GM19395 (cell line): ENCODE data around the gene CACNA1F.

ENCODE experiments used
- ATAC-seq: cut with Tn5 transposase; IDR thresholded peaks from one replicate; pipeline ENCODE4 v1.9.1; 2021; ENCODE audit warnings: mild to moderate bottlenecking, moderate library complexity; ENCODE audit not compliant: unreplicated experiment

The CACNA1F gene

DNA sequence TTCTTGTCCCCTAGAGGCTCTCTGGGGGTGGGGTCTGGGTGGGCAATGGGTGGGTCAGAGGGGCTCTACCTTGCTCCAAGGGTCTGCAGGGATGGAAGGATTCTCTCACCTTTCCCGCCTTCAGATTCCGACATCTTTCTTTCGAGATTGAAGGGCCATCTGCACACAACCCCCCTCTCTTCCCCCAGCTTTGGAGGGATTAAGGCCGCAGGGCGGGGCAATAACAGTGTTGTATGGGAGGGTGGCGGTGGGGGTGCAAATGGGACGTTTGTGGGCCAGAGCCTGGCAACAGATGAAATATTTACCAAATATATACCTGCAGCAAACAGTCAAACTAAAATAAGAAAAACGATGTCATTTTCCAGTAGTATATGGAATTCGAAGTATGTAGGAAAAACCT is at the start of gene CACNA1F:
Gene CACNA1F, minus strand, starts transcription at position 165 of the 400 bp plus-strand sequence. Its CDS starts 31 bp downstream, at position 134.
- no peak for ATAC-seq

DNA sequence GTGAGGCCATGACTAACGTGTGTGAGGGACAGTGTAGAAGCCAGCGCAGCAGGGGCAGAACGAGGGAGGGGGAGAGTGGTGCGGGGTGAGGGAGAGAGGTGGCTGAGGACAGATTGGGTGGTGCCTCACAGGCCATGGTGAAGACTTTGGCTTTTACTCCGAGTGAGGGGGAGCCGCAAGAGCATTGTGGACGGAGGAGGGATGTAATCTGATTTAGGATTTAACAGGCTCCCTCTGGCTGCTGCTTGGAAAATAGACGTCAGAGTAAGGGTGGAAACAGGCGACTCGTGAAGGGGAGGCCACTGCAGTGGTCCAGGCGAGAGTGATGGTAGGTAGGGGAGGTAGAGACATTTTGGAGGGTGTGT is 49.5 kb upstream of the CACNA1F start:
- ATAC-seq, result no peak

GRCh38 chrX:49278081-49278480 is 44.9 kb upstream of the CACNA1F start:
- ATAC-seq, result no peak

DNA sequence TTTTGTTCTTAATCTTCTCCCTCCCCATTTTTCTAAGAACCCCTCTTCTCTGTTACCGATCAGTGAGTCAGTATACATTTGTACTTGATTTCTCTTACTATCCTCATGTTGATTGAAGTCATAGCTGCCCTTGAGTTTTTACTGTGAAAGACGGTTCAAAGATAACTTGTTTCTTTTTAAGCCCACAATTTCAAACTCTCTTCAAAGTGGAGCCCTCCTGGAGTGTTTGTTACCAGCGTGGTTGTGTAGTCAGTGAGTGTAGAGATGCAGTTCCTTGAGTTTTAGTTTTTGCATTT is 44.3 kb upstream of the CACNA1F start:
- ATAC-seq, result no peak

DNA sequence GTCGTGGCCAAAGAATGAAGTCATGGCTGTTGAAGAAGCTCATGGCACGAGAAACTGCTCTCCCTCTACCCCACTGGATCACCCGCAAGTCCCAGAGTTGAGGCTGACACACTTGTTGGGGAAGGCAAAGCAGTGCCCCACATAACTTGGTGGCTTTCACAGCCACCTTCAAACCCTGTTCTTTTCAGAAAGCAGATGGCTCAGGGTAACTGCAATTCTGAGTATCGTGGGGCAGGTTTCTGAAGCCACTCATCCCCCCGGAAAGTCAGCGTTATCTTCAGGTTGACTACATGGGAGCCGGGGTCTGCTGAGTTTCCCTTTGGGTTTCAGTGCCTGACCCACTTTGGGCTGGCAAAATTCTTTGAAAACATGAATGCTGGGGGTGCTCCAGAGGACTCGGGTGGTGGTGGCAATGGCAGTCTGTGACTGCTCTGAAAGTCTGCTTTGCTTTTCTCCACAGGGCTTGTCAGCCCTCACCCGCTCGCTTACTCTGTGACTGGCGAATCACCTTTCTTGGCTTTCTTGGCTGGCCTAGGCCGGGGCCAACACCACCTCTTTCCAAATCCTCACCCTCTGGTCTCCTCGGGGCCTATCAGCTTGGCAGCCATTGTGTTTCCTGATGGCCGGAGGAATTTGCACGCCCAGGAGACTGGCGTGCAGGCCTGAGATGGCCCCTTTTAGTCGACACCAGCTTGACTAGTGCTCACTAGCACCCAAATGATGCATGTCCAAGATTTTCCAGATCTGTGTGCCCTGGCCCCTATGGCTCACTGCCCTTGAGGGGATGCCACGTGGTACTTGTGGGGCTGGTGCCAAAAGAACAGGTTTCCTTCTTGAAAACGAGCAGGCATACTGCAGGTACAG is 43.8 kb upstream of the CACNA1F start:
- no peak for ATAC-seq

GRCh38 chrX:49276207-49276606 is 43.1 kb upstream of the CACNA1F start:
- ATAC-seq, result no peak

DNA sequence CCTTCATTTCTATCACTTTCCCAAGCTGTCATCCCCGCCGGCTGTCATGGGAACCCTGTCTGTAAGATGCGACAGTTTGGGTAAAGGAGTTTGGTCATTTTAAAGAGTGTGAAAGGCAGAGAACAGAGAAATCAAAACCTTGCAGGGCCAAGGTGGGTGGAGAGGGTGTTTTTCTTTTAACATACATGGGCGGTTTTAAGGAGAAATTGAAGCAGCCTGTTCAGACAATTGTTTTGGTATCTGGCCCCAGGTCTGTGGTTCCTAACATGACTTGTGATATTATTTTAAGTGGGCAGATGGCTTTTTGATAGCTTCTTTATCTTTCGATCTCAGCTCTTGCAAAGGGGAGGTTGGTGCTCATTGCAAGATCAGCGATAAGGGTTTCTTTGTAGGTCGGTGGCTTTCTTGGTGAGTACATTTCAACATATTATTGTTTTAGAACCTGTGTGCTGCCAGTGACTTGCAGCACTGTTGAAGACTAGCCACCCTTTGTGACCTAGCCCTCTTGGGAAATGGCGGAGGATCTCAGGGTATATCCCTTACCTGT is 40.1 kb upstream of the CACNA1F start:
- ATAC-seq, result no peak

DNA sequence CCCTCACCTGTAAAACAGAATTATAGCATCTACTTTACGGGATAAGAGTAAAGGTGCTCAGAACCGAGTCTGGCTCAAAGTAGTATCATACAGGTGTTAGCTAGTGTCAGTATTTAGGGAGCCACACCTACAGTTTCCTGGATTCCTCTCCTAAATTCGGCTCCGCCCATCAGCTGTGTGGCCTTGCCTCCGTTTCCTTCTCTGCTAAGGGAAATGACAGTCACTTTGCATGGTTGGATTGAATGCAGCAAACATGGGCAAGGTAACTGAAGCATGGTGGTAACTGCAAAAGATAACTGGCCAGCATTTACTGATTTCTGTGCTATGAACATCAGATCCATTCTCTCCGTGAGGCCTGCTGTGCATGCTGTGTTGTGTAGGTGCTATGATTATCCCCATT is 39.3 kb upstream of the CACNA1F start:
- ATAC-seq, result no peak

DNA sequence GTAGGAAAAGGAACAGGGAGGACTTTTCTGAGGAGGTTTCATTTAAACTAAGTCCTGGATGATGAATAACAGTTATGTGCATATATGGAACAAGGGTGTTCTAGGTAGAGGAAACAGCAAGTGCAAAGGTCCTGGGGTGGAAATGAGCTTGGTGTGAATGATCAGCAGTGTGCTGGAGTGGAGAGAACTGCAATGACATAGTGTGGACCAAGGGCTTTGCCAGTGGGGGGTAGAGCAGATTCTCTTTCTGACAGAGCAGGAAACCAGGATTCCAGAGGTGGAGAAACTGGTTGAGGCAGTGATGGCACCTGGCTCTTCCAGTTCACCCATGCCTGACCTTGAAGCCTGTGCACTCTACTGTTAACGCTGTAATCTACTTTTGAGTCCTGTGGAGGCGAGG is 38.2 kb upstream of the CACNA1F start:
- no peak for ATAC-seq

DNA sequence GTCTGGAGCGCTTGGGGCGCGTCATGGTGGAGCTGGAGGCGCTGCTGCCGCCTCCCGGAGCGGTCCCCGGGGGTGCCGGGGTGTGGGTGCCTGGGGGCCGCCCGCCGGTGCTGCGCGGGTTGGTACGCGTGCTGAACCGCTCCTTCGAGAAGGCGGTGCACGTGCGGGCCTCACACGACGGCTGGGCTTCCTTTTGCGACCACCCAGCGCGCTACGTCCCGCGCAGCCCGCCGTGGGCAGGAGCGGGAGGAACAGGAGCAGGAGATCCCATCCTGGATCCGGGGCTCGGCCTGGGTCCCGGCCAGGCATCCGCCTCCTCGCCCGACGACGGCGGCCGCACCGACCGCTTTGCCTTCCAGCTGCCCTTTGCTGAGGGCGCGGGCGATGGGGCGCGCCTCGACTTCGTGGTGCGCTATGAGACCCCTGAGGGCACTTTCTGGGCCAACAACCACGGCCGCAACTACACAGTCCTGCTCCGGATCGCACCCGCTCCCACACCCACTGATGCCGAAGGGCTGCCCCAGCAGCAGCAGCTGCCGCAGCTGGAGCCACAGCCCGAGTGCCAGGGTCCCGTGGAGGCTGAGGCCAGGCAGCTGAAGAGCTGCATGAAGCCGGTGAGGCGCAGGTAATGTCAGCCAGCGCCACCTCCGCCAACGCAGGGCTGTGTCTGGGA is 37.2 kb upstream of the CACNA1F start:
- no peak for ATAC-seq

DNA sequence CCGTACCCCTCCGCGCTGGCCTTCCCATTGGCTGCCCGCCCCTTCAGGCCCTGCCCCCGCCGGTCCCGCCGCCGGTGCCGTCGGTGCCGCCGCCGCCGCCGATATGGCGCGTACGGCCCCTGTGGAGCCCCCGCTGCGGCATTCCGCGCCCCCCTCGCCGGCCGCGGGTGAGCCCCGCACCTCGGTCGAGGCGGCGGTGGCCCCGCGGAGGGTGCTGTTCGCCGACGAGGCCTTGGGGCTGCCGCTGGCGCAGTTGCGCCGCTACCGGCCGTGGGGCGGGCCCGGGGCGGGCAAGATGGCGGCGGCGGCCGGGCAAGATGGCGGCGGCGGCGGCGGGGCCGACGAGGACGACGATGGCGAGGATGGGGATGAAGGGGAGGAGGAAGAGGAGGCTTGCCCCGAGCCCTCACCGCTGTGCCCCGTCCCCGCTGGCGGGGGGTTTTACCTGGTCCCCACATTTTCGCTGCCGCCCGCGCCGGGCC is 36.7 kb upstream of the CACNA1F start, which contains the start of gene PPP1R3F:
Gene PPP1R3F, plus strand, starts transcription at position 27 of the 482 bp plus-strand sequence. Its CDS starts 77 bp downstream, at position 104.
- ATAC-seq, result peak; percentile 13

DNA sequence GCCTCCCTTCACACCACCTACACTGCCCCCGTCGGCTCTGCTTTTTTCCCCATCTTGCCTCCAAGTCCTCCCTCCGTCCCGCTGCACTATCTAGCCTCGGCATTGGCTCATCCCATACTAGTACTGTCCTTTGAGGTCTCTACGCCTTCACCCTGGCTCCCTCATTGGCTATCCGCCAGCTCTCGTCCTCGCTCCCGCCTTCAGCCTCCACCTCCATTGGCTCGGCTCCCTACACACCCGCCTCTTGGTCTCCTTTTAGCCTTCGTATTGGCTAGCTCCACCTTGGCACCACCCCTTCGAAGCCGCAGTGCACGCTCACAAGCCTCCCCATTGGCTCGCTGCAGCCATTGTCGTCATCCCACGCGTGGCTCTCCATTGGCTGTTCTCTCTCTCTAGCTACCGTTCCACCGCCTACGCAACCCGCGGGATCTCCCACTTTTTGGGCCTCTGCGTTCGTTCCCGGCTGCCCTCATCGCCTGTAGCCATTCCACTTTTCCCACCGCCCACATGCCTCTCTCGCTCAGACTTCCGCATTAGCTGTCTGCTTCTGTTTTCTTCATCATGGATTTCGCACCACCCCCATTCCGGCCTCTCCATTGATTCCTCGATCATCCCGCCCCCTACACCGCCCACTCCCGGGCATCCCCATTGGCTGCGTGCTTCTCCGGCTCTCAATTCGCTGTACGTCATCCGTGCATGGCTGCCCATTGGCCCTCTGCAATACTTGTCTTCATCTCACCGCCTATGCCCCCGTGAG is 36.0 kb upstream of the CACNA1F start:
- ATAC-seq, result peak; percentile 90

- no peak for ATAC-seq
Measured at GRCh38 chrX:49268702-49269009, 35.5 kb upstream of the CACNA1F start.

- ATAC-seq, result no peak
Measured at GRCh38 chrX:49266523-49267445, 33.6 kb upstream of the CACNA1F start.

DNA sequence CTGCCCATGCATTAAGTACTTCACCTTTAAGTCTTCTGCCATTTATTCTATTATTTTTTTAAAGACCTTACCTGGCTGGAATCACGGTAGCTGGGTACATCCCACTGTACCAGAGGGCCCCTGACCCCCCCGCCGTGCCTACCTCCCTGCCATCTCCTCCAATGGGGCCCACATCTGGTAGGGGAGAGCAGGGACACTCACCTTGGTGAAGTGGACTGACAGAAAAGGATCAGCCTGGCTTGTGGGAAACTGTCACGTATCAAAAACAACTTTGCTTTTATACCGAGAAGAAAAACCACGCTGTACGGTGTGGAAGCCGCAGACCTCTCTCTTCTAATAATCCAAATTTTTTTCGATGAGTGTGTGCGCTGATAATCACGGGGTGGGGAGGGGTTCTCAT is 31.3 kb upstream of the CACNA1F start, which contains the start of gene FOXP3:
Gene FOXP3, minus strand, starts transcription at position 251 of the 400 bp plus-strand sequence. CDS start 6,205 bp downstream, outside the sequence.
- ATAC-seq, result no peak

GRCh38 chrX:49263631-49264030 is 30.5 kb upstream of the CACNA1F start:
- no peak for ATAC-seq

DNA sequence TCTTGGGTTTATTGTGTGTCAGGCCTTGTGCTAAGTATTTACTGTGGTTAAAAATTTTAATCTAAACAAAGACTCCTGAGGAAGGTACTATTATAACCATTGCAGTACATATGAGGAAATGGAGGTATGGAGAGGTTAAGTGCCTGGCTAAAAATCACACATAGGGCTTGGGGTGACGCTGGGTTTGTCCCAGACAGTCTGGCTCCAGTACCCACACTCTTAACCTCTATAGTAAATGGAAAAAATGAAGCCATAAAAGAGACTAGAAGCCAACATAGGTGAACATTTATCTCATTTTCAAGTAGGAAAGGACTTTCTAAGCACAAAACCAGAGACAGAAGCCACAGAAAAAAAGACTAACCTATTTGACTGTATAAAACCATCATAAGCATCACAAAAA is 29.5 kb upstream of the CACNA1F start:
- ATAC-seq, result no peak

DNA sequence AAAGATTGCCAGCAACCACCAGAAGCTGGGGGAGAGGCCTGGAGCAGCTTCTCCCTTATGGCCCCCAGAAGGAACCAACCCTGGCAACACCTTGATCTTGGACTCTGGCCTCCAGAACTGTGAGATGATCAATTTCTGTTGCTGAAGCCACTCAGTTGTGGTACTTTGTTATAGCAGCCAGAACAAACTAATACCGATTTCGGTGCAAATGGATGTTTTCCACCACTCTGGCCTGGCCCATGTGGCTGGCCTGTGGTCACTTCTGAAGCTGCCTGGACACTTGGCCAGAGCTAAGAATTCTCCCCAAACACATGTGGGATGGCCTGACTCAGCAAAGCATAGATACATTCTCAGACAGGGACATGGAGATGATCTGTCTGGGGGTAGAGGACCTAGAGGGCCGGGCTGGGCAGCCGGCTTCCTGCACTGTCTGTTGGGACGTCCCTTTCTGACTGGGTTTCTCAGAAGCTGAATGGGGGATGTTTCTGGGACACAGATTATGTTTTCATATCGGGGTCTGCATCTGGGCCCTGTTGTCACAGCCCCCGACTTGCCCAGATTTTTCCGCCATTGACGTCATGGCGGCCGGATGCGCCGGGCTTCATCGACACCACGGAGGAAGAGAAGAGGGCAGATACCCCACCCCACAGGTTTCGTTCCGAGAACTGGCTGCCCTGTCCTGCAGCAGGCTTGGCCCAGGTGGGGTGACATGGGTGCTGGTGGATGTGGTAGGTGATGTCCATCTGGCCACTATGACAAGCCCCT is 27.3 kb upstream of the CACNA1F start:
- no peak for ATAC-seq

GRCh38 chrX:49258749-49259124 is 25.6 kb upstream of the CACNA1F start:
- no peak for ATAC-seq
